Endothelial cell of umbilical vein (primary cell): ENCODE results near the gene ADH7. TPM values are rescaled to one million over a fixed set of nuclear protein-coding genes. Genes with fewer than 3 reads are reported as not detected.

Experiments
- BruUV-seq: library from RNA; stranded (reverse); fragments of 400-500 nt; replicated peaks from 2 replicates; lab custom pipeline; 2021; lab: Mats Ljungman, UMichigan
- CTCF ChIA-PET: fragments of 300-600, 350-600 bp; sonication (Branson Sonifier 250); formaldehyde crosslinking; loops from one replicate; lab custom pipeline; 2021; ENCODE audit warnings: antibody characterized with exemption, inconsistent platforms; lab: Charles Lee
- POLR2A ChIA-PET: fragments of 300-600, 350-600 bp; sonication (Branson Sonifier 250); formaldehyde crosslinking; loops from one replicate; lab custom pipeline; 2021; ENCODE audit warnings: antibody characterized with exemption, inconsistent platforms; lab: Charles Lee
- DNase-seq: peaks from one replicate; pipeline ENCODE4 v3.0.0-alpha.2; 2011; ENCODE audit warnings: low read depth, low spot score
- FAIRE-seq: peaks from 2 replicates; lab custom pipeline; 2011; peaks lifted over from hg19 to GRCh38; lab: Jason Lieb, UNC
- H2AFZ ChIP-seq: 2 replicates; pipeline ENCODE4 v1.6.0; 2012; ENCODE audit warnings: low read depth, low read length, control low read depth, inconsistent platforms
- H3K27ac ChIP-seq: 2 replicates; pipeline ENCODE4 v1.5.1; 2011; ENCODE audit warnings: low read depth, mild to moderate bottlenecking, control low read depth, low read length, moderate library complexity; ENCODE audit not compliant: insufficient read depth
- H3K27me3 ChIP-seq, 2 experiments: 2 replicates each; pipeline versions ENCODE4 v1.6.0 to v1.6.1; 2011; ENCODE audit warnings: low read length in 2 of 2, mixed read lengths in 1 of 2; ENCODE audit not compliant: control insufficient read depth in 2 of 2, insufficient read depth in 2 of 2
- H3K36me3 ChIP-seq, 2 experiments: 2 replicates in 1 of 2; 3 replicates in 1 of 2; pipeline ENCODE4 v1.5.1; 2011; ENCODE audit warnings: low read length in 2 of 2, mild to moderate bottlenecking in 1 of 2, moderate library complexity in 1 of 2; ENCODE audit not compliant: control insufficient read depth in 2 of 2, insufficient read depth in 2 of 2; ENCODE audit errors: extremely low read depth in 1 of 2
- H3K4me1 ChIP-seq: 3 replicates; pipeline ENCODE4 v1.5.1; 2011; ENCODE audit warnings: mild to moderate bottlenecking, low read length; ENCODE audit not compliant: control insufficient read depth, insufficient read depth; ENCODE audit errors: extremely low read depth
- H3K4me2 ChIP-seq: 2 replicates; pipeline ENCODE4 v1.6.1; 2011; ENCODE audit warnings: low read length, control low read depth, mixed read lengths; ENCODE audit not compliant: insufficient read depth
- H3K4me3 ChIP-seq, 3 experiments: fragments of 200-600 bp in 1 of 3; sonication (generic), shearing (Covaris generic) in 1 of 3; replicated peaks in 1 of 3; 2 replicates each; pipeline ENCODE4 v1.5.1; 2011 to 2016; ENCODE audit warnings: control low read depth in 3 of 3, low read length in 3 of 3, mild to moderate bottlenecking in 2 of 3, inconsistent platforms in 1 of 3, low read depth in 1 of 3, moderate library complexity in 1 of 3; ENCODE audit not compliant: insufficient read depth in 1 of 3
- H3K79me2 ChIP-seq: 2 replicates; pipeline ENCODE4 v1.6.0; 2012; ENCODE audit warnings: low read length, inconsistent platforms; ENCODE audit not compliant: control insufficient read depth, insufficient read depth
- H3K9ac ChIP-seq: replicated peaks from 2 replicates; pipeline ENCODE3; 2011; ENCODE audit warnings: low read length, control low read depth; ENCODE audit not compliant: insufficient read depth; ENCODE audit errors: extremely low read depth
- H3K9me1 ChIP-seq: replicated peaks from 3 replicates; pipeline ENCODE4 v1.6.0; 2011; ENCODE audit warnings: mild to moderate bottlenecking, low read length; ENCODE audit not compliant: control insufficient read depth, insufficient read depth; ENCODE audit errors: extremely low read depth
- H3K9me3 ChIP-seq: replicated peaks from 2 replicates; pipeline ENCODE4 v1.5.1; 2012; ENCODE audit warnings: low read length, inconsistent platforms; ENCODE audit not compliant: control insufficient read depth, insufficient read depth
- H4K20me1 ChIP-seq: replicated peaks from 2 replicates; pipeline ENCODE3; 2011; ENCODE audit warnings: mild to moderate bottlenecking, low read length; ENCODE audit not compliant: control insufficient read depth, insufficient read depth; ENCODE audit errors: extremely low read depth
- CTCF ChIP-seq, 2 donors: IDR thresholded peaks; 1 replicate in 1 of 2; 2 replicates in 1 of 2; pipeline ENCODE4 v1.5.1; 2011; ENCODE audit warnings: low read length in 2 of 2, mild to moderate bottlenecking in 2 of 2, moderate library complexity in 2 of 2, control low read depth in 1 of 2, inconsistent platforms in 1 of 2, low read depth in 1 of 2; ENCODE audit not compliant: insufficient read depth in 1 of 2; ENCODE audit errors: extremely low read depth in 1 of 2
- EZH2 ChIP-seq: IDR thresholded peaks from 2 replicates; pipeline ENCODE4 v1.6.1; 2012; ENCODE audit warnings: borderline replicate concordance, low read depth, mild to moderate bottlenecking, moderate library complexity, low read length, inconsistent platforms; ENCODE audit not compliant: severe bottlenecking
- FOS ChIP-seq: IDR thresholded peaks from 2 replicates; pipeline ENCODE4 v1.6.1; 2011; ENCODE audit warnings: mild to moderate bottlenecking, low read length, moderate library complexity, borderline replicate concordance; ENCODE audit not compliant: insufficient read depth
- GATA2 ChIP-seq: IDR thresholded peaks from 2 replicates; pipeline ENCODE4 v1.7.0; 2011; ENCODE audit warnings: low read depth, mild to moderate bottlenecking, moderate library complexity, mixed read lengths, low read length; ENCODE audit not compliant: insufficient read length, insufficient read depth
- JUN ChIP-seq: IDR thresholded peaks from 2 replicates; pipeline ENCODE4 v1.6.1; 2011; ENCODE audit warnings: borderline replicate concordance, low read depth; ENCODE audit not compliant: insufficient read length, insufficient read depth
- MAX ChIP-seq: IDR thresholded peaks from 2 replicates; pipeline ENCODE4 v1.6.1; 2011; ENCODE audit not compliant: insufficient read depth, insufficient read length
- MYC ChIP-seq: IDR thresholded peaks from one replicate; pipeline ENCODE4 v1.6.1; 2011; ENCODE audit warnings: mild to moderate bottlenecking, low read depth, low read length
- POLR2A ChIP-seq: IDR thresholded peaks from 2 replicates; pipeline ENCODE4 v1.6.1; 2012; ENCODE audit warnings: low read depth, mild to moderate bottlenecking, control low read depth, low read length
- POLR2AphosphoS5 ChIP-seq: IDR thresholded peaks from 2 replicates; pipeline ENCODE4 v1.6.1; 2012; ENCODE audit warnings: low read depth, mild to moderate bottlenecking, control low read depth, low read length, moderate library complexity; ENCODE audit not compliant: insufficient read depth
- dilution Hi-C: fragments of 300-500 bp; cut with MboI; formaldehyde crosslinking; loops from one replicate; pipeline ENCODE4 v1.15.0; 2019; ENCODE audit warnings: low sequenced_read_pairs; ENCODE audit not compliant: extremely low pct_ligation_motif_present
- intact Hi-C: fragments of 100-400 bp; cut with micrococcal nuclease; formaldehyde crosslinking; loops from one replicate; pipeline ENCODE4 v1.10.0; 2022
- polyA plus RNA-seq, 4 experiments: library from polyadenylated mRNA; depleted of rRNA in 3 of 4; stranded (reverse) in 3 of 4; unstranded in 1 of 4; fragments of >200 nt; gene quantifications; 2 replicates each; pipeline versions ENCODE4 v1.2.1 to v1.2.3, GENCODE V29; 2011 to 2012; ENCODE audit warnings: missing spikeins in 1 of 4
- total RNA-seq: library from RNA; stranded (reverse); gene quantifications from 2 replicates; pipeline ENCODE4 v1.2.3, GENCODE V29; 2021

ADH7 gene
- total and polyA plus RNA-seq, 2 donors (not counting 3 experiments of a cell fraction or from before 2014, with no cell fraction given) = not detected

DNA sequence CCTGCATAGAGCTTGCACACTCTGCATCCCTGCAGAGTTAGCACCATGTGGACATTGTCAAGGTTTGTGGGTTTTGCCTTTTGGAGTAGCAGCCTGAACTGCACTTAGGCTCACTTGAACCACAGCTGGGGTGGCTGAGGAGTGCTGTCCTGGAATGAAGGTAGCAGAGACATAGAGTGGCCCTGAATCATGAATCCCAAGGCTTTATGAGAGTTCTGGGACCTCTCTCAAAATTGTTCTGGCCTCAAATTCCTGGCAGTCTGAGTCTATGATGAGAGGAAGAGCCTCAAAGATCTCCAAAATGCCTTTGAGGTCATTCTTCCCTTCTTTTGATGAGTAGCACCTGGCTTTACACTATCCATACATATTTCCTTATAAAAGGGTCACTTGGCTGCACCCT is 45.5 kb downstream of the ADH7 start:
- ChIA-PET CTCF (interaction anchor here (0.7 kb wide), 1 partner anchor 16 kb away, joined by 3 read pairs; no protein-coding TSS in a partner anchor), POLR2A (no interaction called here)
- dilution Hi-C loops (no loop called here), intact Hi-C loops (no loop called here)
- no peaks in the 10 kb centered on the region for H3K9me1 ChIP-seq
- FAIRE-seq (no peak), DNase-seq (no peak)
- TF ChIP-seq JUN = no peak
- TF ChIP-seq FOS = no peak
- no peak for TF ChIP-seq MAX
- H4K20me1 ChIP-seq = no peaks in the 10 kb centered on the region
- H3K4me2 ChIP-seq = no peak overlapping the region
- H3K4me1 ChIP-seq = no peaks in the 10 kb centered on the region
- no TSS peak for BruUV-seq
- no peaks in the 10 kb centered on the region for H3K27me3 ChIP-seq
- H3K79me2 ChIP-seq = no peaks in the 10 kb centered on the region
- H2AFZ ChIP-seq = no peak overlapping the region
- H3K27ac ChIP-seq = no peak overlapping the region
- no peak overlapping the region for H3K4me3 ChIP-seq
- H3K9ac ChIP-seq = no peak overlapping the region
- no peaks in the 10 kb centered on the region for H3K36me3 ChIP-seq
- no peaks in the 10 kb centered on the region for H3K9me3 ChIP-seq

DNA sequence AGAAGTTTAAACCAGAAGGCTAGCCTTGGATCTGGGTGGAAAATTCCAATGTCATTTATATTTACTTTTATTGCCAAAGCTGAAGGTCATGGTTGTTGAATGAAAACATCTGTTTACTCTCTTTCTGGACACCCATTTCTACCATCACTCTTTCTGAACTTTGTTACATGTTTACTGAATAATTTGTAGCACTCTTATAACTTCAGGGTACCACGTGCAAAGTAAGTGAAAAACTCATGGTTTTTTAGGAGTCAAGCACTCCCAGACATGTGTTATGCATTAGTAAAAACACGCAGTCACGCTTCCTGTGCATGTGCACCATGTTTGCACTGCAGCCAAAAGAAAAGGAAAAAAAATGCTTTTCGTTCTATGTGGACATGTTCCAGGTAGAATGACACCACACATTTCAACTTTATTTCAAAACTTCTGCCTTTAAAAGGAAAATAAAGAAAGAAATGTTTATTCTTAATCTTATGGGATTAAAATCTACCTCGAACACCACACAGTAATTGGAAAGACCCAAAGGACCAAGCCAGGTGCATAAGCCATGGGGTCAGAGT is 51.2 kb downstream of the ADH7 start:
- Histone ChIP-seq H3K36me3 (no peaks in the 10 kb centered on the region), H3K9me3 (no peaks in the 10 kb centered on the region), H3K9ac (no peak overlapping the region), H3K79me2 (no peaks in the 10 kb centered on the region), H2AFZ (no peak overlapping the region), H3K9me1 (no peaks in the 10 kb centered on the region), H3K4me2 (no peak overlapping the region), H3K27me3 (no peaks in the 10 kb centered on the region), H3K4me3 (no peak overlapping the region), H4K20me1 (no peaks in the 10 kb centered on the region), H3K4me1 (no peaks in the 10 kb centered on the region), H3K27ac (no peak overlapping the region)
- no TSS peak for BruUV-seq
- TF ChIP-seq MAX (no peak), POLR2AphosphoS5 (no peak), EZH2 (no peak), FOS (no peak), GATA2 (no peak), CTCF (IDR thresholded peaks at IDR 0.05; ENCODE audit: extremely low read depth in 1 of 2, insufficient read depth in 1 of 2, low read depth in 1 of 2, low read length in 2 of 2) (no peak), POLR2A (no peak), JUN (no peak), MYC (no peak)
- intact Hi-C loops = no loop called here
- POLR2A ChIA-PET = no interaction called here
- CTCF ChIA-PET = interaction anchor here (2.0 kb wide), 1 partner anchor 20 kb away, joined by 5 read pairs; no protein-coding TSS in a partner anchor
- dilution Hi-C loops = no loop called here
- no peak for FAIRE-seq
- DNase-seq = no peak
